ENCODE measurements around the gene PEAR1.

Gene PEAR1

GRCh38 chr1:156899956-156900718 lies 6.6 kb downstream of the PEAR1 start:
- DNase-seq (ENCODE audit: low spot score): no peak

GRCh38 chr1:156900896-156901589 lies 7.5 kb downstream of the PEAR1 start:
- no peak for DNase-seq (ENCODE audit: low spot score)

- no peak for DNase-seq (ENCODE audit: low spot score)
Observed at GRCh38 chr1:156901590-156901900, 8.0 kb downstream of the PEAR1 start.

GRCh38 chr1:156901966-156902915 lies 8.7 kb downstream of the PEAR1 start:
- DNase-seq (ENCODE audit: low spot score): no peak

GRCh38 chr1:156903328-156904091 lies 10.0 kb downstream of the PEAR1 start:
- no peak for DNase-seq (ENCODE audit: low spot score)

GRCh38 chr1:156904187-156904959 lies 10.9 kb downstream of the PEAR1 start:
- DNase-seq (ENCODE audit: low spot score): no peak

GRCh38 chr1:156905176-156905575 lies 11.7 kb downstream of the PEAR1 start:
- no peak for DNase-seq (ENCODE audit: low spot score)

- DNase-seq (ENCODE audit: low spot score): no peak
Observed at GRCh38 chr1:156905651-156906050, 12.1 kb downstream of the PEAR1 start.

GRCh38 chr1:156906206-156906906 lies 12.8 kb downstream of the PEAR1 start:
- DNase-seq (ENCODE audit: low spot score): no peak

- no peak for DNase-seq (ENCODE audit: low spot score)
Observed at GRCh38 chr1:156908541-156908940, 15.0 kb downstream of the PEAR1 start.

- DNase-seq (ENCODE audit: low spot score): no peak
Observed at GRCh38 chr1:156908955-156909354, 15.4 kb downstream of the PEAR1 start.

GRCh38 chr1:156909671-156910070 lies 16.2 kb downstream of the PEAR1 start:
- no peak for DNase-seq (ENCODE audit: low spot score)

GRCh38 chr1:156910309-156910782 lies 16.8 kb downstream of the PEAR1 start:
- DNase-seq (ENCODE audit: low spot score): peak; percentile 43

- DNase-seq (ENCODE audit: low spot score): no peak
Observed at GRCh38 chr1:156911577-156912298, 18.2 kb downstream of the PEAR1 start.

GRCh38 chr1:156912310-156912709 lies 18.8 kb downstream of the PEAR1 start:
- no peak for DNase-seq (ENCODE audit: low spot score)

- no peak for DNase-seq (ENCODE audit: low spot score)
Observed at GRCh38 chr1:156912861-156913808, 19.6 kb downstream of the PEAR1 start.

- DNase-seq (ENCODE audit: low spot score): no peak
Observed at GRCh38 chr1:156913809-156914387, 20.4 kb downstream of the PEAR1 start.

- DNase-seq (ENCODE audit: low spot score): no peak
Observed at GRCh38 chr1:156914440-156914856, 20.9 kb downstream of the PEAR1 start.
